Measurements from ENCODE around the gene EPB41L3.

Gene EPB41L3

GRCh38 chr18:5388896-5389295 is 154.9 kb downstream of the EPB41L3 start:
- no peaks in the 10 kb centered on the region for H3K79me2 ChIP-seq (ENCODE audit: insufficient read depth, low read depth)
- H2AFZ ChIP-seq (ENCODE audit: low read depth) = no peak overlapping the region
- no peaks in the 10 kb centered on the region for H3K4me1 ChIP-seq (ENCODE audit: low read depth, poor library complexity, severe bottlenecking)
- no peak overlapping the region for H3K4me2 ChIP-seq
- no peak overlapping the region for H3K9ac ChIP-seq
- H3K4me3 ChIP-seq (IDR thresholded peaks at IDR 0.05; ENCODE audit: insufficient read depth, low read depth, low read length) = no peak overlapping the region
- no peak overlapping the region for H3K27ac ChIP-seq
- no peak for TF ChIP-seq CTCF (conservative IDR thresholded peaks at IDR 0.05; ENCODE audit: low read depth, low read length)
- H4K20me1 ChIP-seq (ENCODE audit: insufficient read depth) = no peaks in the 10 kb centered on the region
- no peaks in the 10 kb centered on the region for H3K36me3 ChIP-seq (ENCODE audit: insufficient read depth)
- no peaks in the 10 kb centered on the region for H3K27me3 ChIP-seq (ENCODE audit: insufficient read depth, low read depth)

GRCh38 chr18:5380586-5380985 is 163.2 kb downstream of the EPB41L3 start:
- Histone ChIP-seq H3K4me2 (no peak overlapping the region), H2AFZ (ENCODE audit: low read depth) (no peak overlapping the region), H3K79me2 (ENCODE audit: insufficient read depth, low read depth) (no peaks in the 10 kb centered on the region), H3K9ac (no peak overlapping the region), H3K4me1 (ENCODE audit: low read depth, poor library complexity, severe bottlenecking) (no peaks in the 10 kb centered on the region), H4K20me1 (ENCODE audit: insufficient read depth) (no peaks in the 10 kb centered on the region), H3K4me3 (IDR thresholded peaks at IDR 0.05; ENCODE audit: insufficient read depth, low read depth, low read length) (no peak overlapping the region), H3K36me3 (ENCODE audit: insufficient read depth) (no peaks in the 10 kb centered on the region), H3K27me3 (ENCODE audit: insufficient read depth, low read depth) (no peaks in the 10 kb centered on the region), H3K27ac (no peak overlapping the region)
- TF ChIP-seq CTCF (conservative IDR thresholded peaks at IDR 0.05; ENCODE audit: low read depth, low read length) = no peak

- H3K4me1 ChIP-seq (ENCODE audit: low read depth, poor library complexity, severe bottlenecking) = no peaks in the 10 kb centered on the region
- H4K20me1 ChIP-seq (ENCODE audit: insufficient read depth) = no peaks in the 10 kb centered on the region
- H3K27me3 ChIP-seq (ENCODE audit: insufficient read depth, low read depth) = no peaks in the 10 kb centered on the region
- H2AFZ ChIP-seq (ENCODE audit: low read depth) = no peak overlapping the region
- no peaks in the 10 kb centered on the region for H3K36me3 ChIP-seq (ENCODE audit: insufficient read depth)
- TF ChIP-seq CTCF (conservative IDR thresholded peaks at IDR 0.05; ENCODE audit: low read depth, low read length) = no peak
- H3K9ac ChIP-seq = no peak overlapping the region
- no peak overlapping the region for H3K4me2 ChIP-seq
- no peak overlapping the region for H3K27ac ChIP-seq
- H3K79me2 ChIP-seq (ENCODE audit: insufficient read depth, low read depth) = no peaks in the 10 kb centered on the region
- no peak overlapping the region for H3K4me3 ChIP-seq (IDR thresholded peaks at IDR 0.05; ENCODE audit: insufficient read depth, low read depth, low read length)
Measured at GRCh38 chr18:5376986-5377385, 166.8 kb downstream of the EPB41L3 start.

- Histone ChIP-seq H2AFZ (ENCODE audit: low read depth) (no peak overlapping the region), H4K20me1 (ENCODE audit: insufficient read depth) (no peaks in the 10 kb centered on the region), H3K79me2 (ENCODE audit: insufficient read depth, low read depth) (no peaks in the 10 kb centered on the region), H3K36me3 (ENCODE audit: insufficient read depth) (no peaks in the 10 kb centered on the region), H3K4me2 (no peak overlapping the region), H3K9ac (no peak overlapping the region), H3K27ac (no peak overlapping the region), H3K27me3 (ENCODE audit: insufficient read depth, low read depth) (no peaks in the 10 kb centered on the region), H3K4me1 (ENCODE audit: low read depth, poor library complexity, severe bottlenecking) (no peaks in the 10 kb centered on the region), H3K4me3 (IDR thresholded peaks at IDR 0.05; ENCODE audit: insufficient read depth, low read depth, low read length) (no peak overlapping the region)
- no peak for TF ChIP-seq CTCF (conservative IDR thresholded peaks at IDR 0.05; ENCODE audit: low read depth, low read length)
Measured at GRCh38 chr18:5370332-5370731, 173.5 kb downstream of the EPB41L3 start.

GRCh38 chr18:5369513-5369912 is 174.3 kb downstream of the EPB41L3 start:
- Histone ChIP-seq H3K4me1 (ENCODE audit: low read depth, poor library complexity, severe bottlenecking) (no peaks in the 10 kb centered on the region), H4K20me1 (ENCODE audit: insufficient read depth) (no peaks in the 10 kb centered on the region), H3K4me3 (IDR thresholded peaks at IDR 0.05; ENCODE audit: insufficient read depth, low read depth, low read length) (no peak overlapping the region), H3K4me2 (no peak overlapping the region), H2AFZ (ENCODE audit: low read depth) (no peak overlapping the region), H3K79me2 (ENCODE audit: insufficient read depth, low read depth) (no peaks in the 10 kb centered on the region), H3K27ac (no peak overlapping the region), H3K9ac (no peak overlapping the region), H3K36me3 (ENCODE audit: insufficient read depth) (no peaks in the 10 kb centered on the region), H3K27me3 (ENCODE audit: insufficient read depth, low read depth) (no peaks in the 10 kb centered on the region)
- TF ChIP-seq CTCF (conservative IDR thresholded peaks at IDR 0.05; ENCODE audit: low read depth, low read length) = no peak
